GM12891 (cell line): Measurements from ENCODE around the gene MAPK8IP3.
A peak's percentile ranks its signal among the peaks of the same experiment; 100 is the strongest.
"Not testable (repeated sequence)": the region's sequence is repeated elsewhere in the genome, so short reads cannot be mapped to it uniquely, and the experiment has no call there.

Experiments
- DNase-seq: peaks from one replicate; pipeline ENCODE4 v3.0.0; 2011; ENCODE audit warnings: low spot score; ENCODE audit not compliant: insufficient read length
- FAIRE-seq: peaks from 2 replicates; lab custom pipeline; 2011; peaks lifted over from hg19 to GRCh38; lab: Jason Lieb, UNC
- PAX5 ChIP-seq: IDR thresholded peaks from 2 replicates; pipeline ENCODE4 v1.6.1; 2011; ENCODE audit warnings: low read length, moderate library complexity, mild to moderate bottlenecking; ENCODE audit not compliant: insufficient read depth, severe bottlenecking
- POLR2A ChIP-seq: IDR thresholded peaks from 2 replicates; pipeline ENCODE4 v1.6.1; 2011; ENCODE audit warnings: low read depth, low read length, control low read depth
- POLR2AphosphoS5 ChIP-seq: IDR thresholded peaks from 2 replicates; pipeline ENCODE4 v1.6.1; 2011; ENCODE audit warnings: low read depth, low read length, control low read depth
- POU2F2 ChIP-seq: IDR thresholded peaks from 2 replicates; pipeline ENCODE4 v1.6.1; 2011; ENCODE audit warnings: low read depth, mild to moderate bottlenecking, control low read depth, low read length, moderate library complexity
- SPI1 ChIP-seq: IDR thresholded peaks from 2 replicates; pipeline ENCODE4 v1.6.1; 2011; ENCODE audit warnings: low read depth, low read length, control low read depth
- TAF1 ChIP-seq: IDR thresholded peaks from 2 replicates; pipeline ENCODE4 v1.6.1; 2011; ENCODE audit warnings: low read depth, low read length, control low read depth

MAPK8IP3 gene

GRCh38 chr16:1708768-1709180 is 2.8 kb downstream of the MAPK8IP3 start:
- DNase-seq (no peak), FAIRE-seq (no peak)
- TF ChIP-seq PAX5 (no peak), POLR2AphosphoS5 (no peak), POLR2A (no peak), TAF1 (no peak), SPI1 (no peak), POU2F2 (no peak)

- no peak for DNase-seq
- TF ChIP-seq PAX5: no peak
- no peak for TF ChIP-seq SPI1
- TF ChIP-seq TAF1: no peak
- TF ChIP-seq POU2F2: no peak
- no peak for TF ChIP-seq POLR2AphosphoS5
- no peak for TF ChIP-seq POLR2A
- no peak for FAIRE-seq
Measured at GRCh38 chr16:1709356-1709755, 3.4 kb downstream of the MAPK8IP3 start.

- TF ChIP-seq PAX5: no peak
- TF ChIP-seq TAF1: no peak
- no peak for TF ChIP-seq POLR2A
- no peak for TF ChIP-seq SPI1
- TF ChIP-seq POLR2AphosphoS5: no peak
- TF ChIP-seq POU2F2: no peak
- peak; percentile 9 for FAIRE-seq
- DNase-seq: no peak
Measured at GRCh38 chr16:1710811-1711507, 5.0 kb downstream of the MAPK8IP3 start.

- no peak for TF ChIP-seq SPI1
- TF ChIP-seq POU2F2: no peak
- TF ChIP-seq POLR2AphosphoS5: no peak
- TF ChIP-seq POLR2A: no peak
- no peak for TF ChIP-seq PAX5
- TF ChIP-seq TAF1: no peak
- DNase-seq: no peak
- FAIRE-seq: no peak
Measured at GRCh38 chr16:1712791-1713261, 6.8 kb downstream of the MAPK8IP3 start.

- no peak for TF ChIP-seq POLR2A
- no peak for DNase-seq
- no peak for FAIRE-seq
Measured at GRCh38 chr16:1713331-1713730, 7.3 kb downstream of the MAPK8IP3 start.

- FAIRE-seq: peak; percentile 98
- TF ChIP-seq TAF1: peak; percentile 21; the same call in 1 of the 2 replicates
- TF ChIP-seq PAX5: peak; percentile 95
- peak; percentile 69 for TF ChIP-seq POLR2A
- TF ChIP-seq POLR2AphosphoS5: peak; percentile 72
- TF ChIP-seq SPI1: no peak
- TF ChIP-seq POU2F2: peak; percentile 98
- no peak for DNase-seq
Measured at GRCh38 chr16:1713933-1714332, 7.9 kb downstream of the MAPK8IP3 start.

- FAIRE-seq (no peak), DNase-seq (no peak)
- TF ChIP-seq PAX5: no peak
- no peak for TF ChIP-seq POU2F2
- TF ChIP-seq POLR2AphosphoS5: no peak
- no peak for TF ChIP-seq POLR2A
- TF ChIP-seq SPI1: no peak
- TF ChIP-seq TAF1: no peak
Measured at GRCh38 chr16:1715220-1715619, 9.2 kb downstream of the MAPK8IP3 start.

- not testable (repeated sequence) for FAIRE-seq, DNase-seq
Measured at GRCh38 chr16:1718236-1718635, 12.2 kb downstream of the MAPK8IP3 start.

GRCh38 chr16:1719559-1720229 is 13.7 kb downstream of the MAPK8IP3 start:
- DNase-seq: not testable (repeated sequence)
- FAIRE-seq: peak; percentile 9
- TF ChIP-seq SPI1: peak; percentile 53

GRCh38 chr16:1721372-1721771 is 15.4 kb downstream of the MAPK8IP3 start:
- TF ChIP-seq TAF1 (no peak), POLR2AphosphoS5 (no peak), POLR2A (no peak), SPI1 (no peak), PAX5 (no peak), POU2F2 (no peak)
- DNase-seq (no peak), FAIRE-seq (no peak)
